ENCODE data around the gene UAP1L1. TPM values are rescaled to one million over a fixed set of nuclear protein-coding genes. Genes with fewer than 3 reads are reported as not detected.

Gene UAP1L1
- total and polyA plus RNA-seq, 2 of the 4 experiments (the other 2 are of a cell fraction) = 2.3 to 9.8 TPM

GRCh38 chr9:137096785-137097546, 19.6 kb downstream of the UAP1L1 start:
- H3K9me1 ChIP-seq (ENCODE audit: insufficient read depth, low read length) = peaks cover 2% of the 10 kb centered on the region; the same call in 1 of the 2 replicates
- no peak overlapping the region for H2AK9ac ChIP-seq (replicated peaks; ENCODE audit: low read depth, low read length, poor library complexity)
- no peaks in the 10 kb centered on the region for H3K4me1 ChIP-seq (ENCODE audit: control insufficient read depth, insufficient read depth, low read length)
- no peak for TF ChIP-seq RCOR1 (IDR thresholded peaks at IDR 0.05; ENCODE audit: insufficient replicate concordance, low read length)
- TF ChIP-seq MXI1 (IDR thresholded peaks at IDR 0.05; ENCODE audit: borderline replicate concordance, low read depth, low read length) = no peak
- TF ChIP-seq SMC3 (IDR thresholded peaks at IDR 0.05; ENCODE audit: low read depth, low read length) = no peak
- no peak for TF ChIP-seq CTCF (conservative IDR thresholded peaks at IDR 0.05; ENCODE audit: low read depth, low read length)
- no peak overlapping the region for H3K23ac ChIP-seq (ENCODE audit: low read depth, low read length)
- in situ Hi-C loops (cut with MboI; ENCODE audit: low sequenced_read_pairs) = no loop called here
- H3K9me3 ChIP-seq (ENCODE audit: control insufficient read depth, insufficient read depth, low read length) = no peaks in the 10 kb centered on the region
- no peak overlapping the region for H2BK5ac ChIP-seq (ENCODE audit: low read depth, low read length, poor library complexity, severe bottlenecking)
- no peak overlapping the region for H2BK20ac ChIP-seq (ENCODE audit: low read depth, low read length)
- POLR2A ChIA-PET (ENCODE audit: unreplicated experiment) = no interaction called here
- H2AFZ ChIP-seq (replicated peaks; ENCODE audit: low read length, poor library complexity) = no peak overlapping the region
- DNase-seq (no peak), ATAC-seq (ENCODE audit: low read depth) (no peak)
- CTCF ChIA-PET = no interaction called here
- dilution Hi-C loops (cut with HindIII; ENCODE audit: low sequenced_read_pairs, unreplicated experiment) = no loop called here
- H3K14ac ChIP-seq (replicated peaks; ENCODE audit: low read depth, low read length) = no peak overlapping the region
- BruUV-seq (replicated peaks) = no TSS peak
- H4K91ac ChIP-seq (ENCODE audit: insufficient read depth, low read depth, low read length) = no peak overlapping the region
- no peak overlapping the region for H4K8ac ChIP-seq (ENCODE audit: low read depth in 2 of 2, low read length in 2 of 2)
- no peak overlapping the region for H3K27ac ChIP-seq (ENCODE audit: insufficient read depth, low read length)
- no peak overlapping the region for H2BK15ac ChIP-seq (ENCODE audit: low read depth, low read length)
- H4K20me1 ChIP-seq (ENCODE audit: insufficient read depth, low read length) = no peaks in the 10 kb centered on the region; the same call in 1 of the 2 replicates
- no peak overlapping the region for H3K4ac ChIP-seq (ENCODE audit: low read depth, low read length)
- H2BK120ac ChIP-seq (ENCODE audit: low read depth, low read length) = no peak overlapping the region
- H3K4me2 ChIP-seq (ENCODE audit: low read depth, low read length) = no peak overlapping the region
- no peak overlapping the region for H2AK5ac ChIP-seq (ENCODE audit: low read depth, low read length)
- intact Hi-C loops (cut with micrococcal nuclease) = no loop called here
- no peak overlapping the region for H3K18ac ChIP-seq (ENCODE audit: low read depth, low read length)
- no peaks in the 10 kb centered on the region for H3K27me3 ChIP-seq (ENCODE audit: control insufficient read depth, insufficient read depth, low read length)
- peaks cover 50% of the 10 kb centered on the region for H3K36me3 ChIP-seq (ENCODE audit: control insufficient read depth, insufficient read depth, low read length)
- H3K4me3 ChIP-seq (ENCODE audit: insufficient read depth, low read depth, low read length) = no peak overlapping the region
- H3K79me1 ChIP-seq (ENCODE audit: low read depth in 1 of 2, low read length in 2 of 2) = peaks cover under 1 to 8% of the 10 kb centered on the region in 2 experiments; a peak in 3 of 4 replicates
- H4K5ac ChIP-seq (ENCODE audit: low read depth, low read length) = no peak overlapping the region
- WGBS, 2 experiments (ENCODE audit: extremely low coverage in 2 of 2, insufficient read length in 1 of 2) = 92% methylated on average over 8 of the region's 31 CpGs; no CpG with 5 or more reads in 1 of the 2 experiments
- no peak overlapping the region for H3K56ac ChIP-seq (ENCODE audit: extremely low read depth, insufficient read depth, low read length)
- no peak overlapping the region for H3K9ac ChIP-seq (ENCODE audit: low read depth, low read length)
